NCI-H2081 treated with DMSO at 0.1 percent for 48 hours (cell line): Measurements from ENCODE around the gene TMEM109.
"Not testable (repeated sequence)": the region's sequence is repeated elsewhere in the genome, so short reads cannot be mapped to it uniquely, and the experiment has no call there.

ENCODE experiments used
- DNase-seq: peaks from one replicate; lab custom pipeline; 2025; lab: John Stamatoyannopoulos, UW

TMEM109 gene

DNA sequence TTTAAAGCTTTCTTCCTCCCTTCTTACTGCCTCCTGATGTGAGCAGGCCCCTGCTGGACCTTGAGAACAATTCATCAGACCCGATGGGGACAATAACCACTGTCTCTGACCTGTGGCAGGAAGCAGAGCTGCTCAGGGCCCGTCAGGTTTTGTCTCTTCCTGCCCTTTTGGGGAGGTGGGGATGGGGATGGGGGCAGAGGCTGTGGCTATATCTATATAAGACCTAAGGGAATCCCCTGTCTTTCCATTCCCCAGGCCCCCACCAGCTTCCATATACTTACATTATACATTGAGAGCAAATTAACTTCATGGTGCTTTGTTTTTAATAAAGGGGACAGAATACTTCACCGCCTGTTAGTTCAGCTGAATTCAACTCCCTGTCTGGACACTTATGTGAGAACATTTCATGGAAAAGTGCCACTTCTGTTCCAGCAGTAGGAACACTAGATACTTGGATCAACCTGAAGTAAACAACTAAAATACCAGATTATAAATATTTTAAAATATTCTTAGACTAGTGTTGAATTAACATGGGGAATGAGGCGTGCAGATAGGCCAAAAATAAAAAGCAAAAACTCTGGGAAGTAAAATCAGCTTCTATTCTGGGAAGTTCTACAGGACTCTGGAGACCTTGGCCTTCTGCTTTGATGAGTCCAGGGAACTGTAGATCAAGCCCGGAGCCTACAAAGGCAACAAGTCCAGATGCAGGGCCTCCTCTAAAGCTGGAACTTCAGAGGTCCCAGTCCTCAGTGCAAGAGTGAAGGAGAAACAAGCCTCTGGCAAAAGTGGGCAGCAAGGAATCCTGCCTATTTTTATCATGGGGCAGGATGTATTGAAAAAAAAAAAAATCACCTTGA is 35.5 kb upstream of the TMEM109 start:
- no peak for DNase-seq

- DNase-seq = no peak
Observed at GRCh38 chr11:60879104-60879503, 34.9 kb upstream of the TMEM109 start.

DNA sequence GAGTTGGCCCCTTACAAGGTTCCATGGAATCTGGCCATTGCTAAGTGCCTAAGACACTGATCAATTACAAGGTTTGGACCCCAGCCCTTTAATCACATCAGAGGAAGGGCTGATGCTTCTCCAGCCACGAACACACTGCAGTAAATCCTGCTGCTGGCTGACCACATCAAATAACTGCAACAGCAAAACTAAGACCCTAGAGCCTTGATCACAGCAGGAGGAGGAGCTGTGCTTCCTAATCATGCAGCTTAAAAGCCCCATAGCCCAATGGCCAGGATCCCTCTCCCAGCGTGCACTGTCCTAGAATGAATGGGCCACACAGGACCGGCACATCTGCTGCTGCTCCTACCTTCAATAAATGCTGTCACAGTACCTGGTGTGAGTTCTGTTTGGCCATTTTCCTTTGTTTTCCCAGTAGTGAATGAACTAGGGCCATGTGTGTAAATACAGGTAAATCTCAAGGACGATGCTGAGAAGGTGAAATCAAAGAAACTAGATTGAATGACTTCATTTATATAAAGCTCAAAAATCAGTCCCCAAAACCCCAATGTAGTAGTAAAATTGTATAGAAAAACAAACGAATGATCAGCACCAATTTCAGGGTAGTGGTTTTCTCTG is 33.9 kb upstream of the TMEM109 start:
- no peak for DNase-seq

DNA sequence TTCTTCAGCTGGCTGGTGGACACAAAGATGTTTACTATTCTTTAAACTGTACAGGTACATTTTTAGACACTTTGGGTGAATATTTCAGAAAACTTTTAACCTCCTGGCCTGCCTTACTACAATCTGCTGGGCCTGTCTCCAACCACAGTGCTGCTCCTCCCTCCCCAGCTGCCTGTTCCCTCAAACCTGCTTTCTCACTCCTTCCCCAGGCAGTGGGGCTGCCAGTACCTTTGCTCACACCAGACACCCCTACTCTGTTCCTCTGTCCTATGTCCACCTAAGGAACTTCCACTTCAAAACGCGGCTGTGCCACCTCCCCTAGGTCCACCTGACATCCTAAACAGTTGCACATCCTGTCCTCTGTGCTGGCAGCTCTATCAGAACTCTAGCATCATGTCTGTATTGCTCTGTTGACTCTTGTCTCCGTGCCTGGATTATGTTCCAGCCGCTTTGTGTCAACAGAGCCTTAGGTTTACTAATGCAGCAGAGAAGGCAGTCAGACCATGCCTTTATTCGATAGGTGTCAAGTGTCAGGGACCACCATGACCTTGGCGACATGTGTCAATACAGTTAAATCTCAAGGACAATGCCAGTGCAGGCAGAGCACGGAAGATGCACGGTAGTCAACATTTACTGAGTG is 33.2 kb upstream of the TMEM109 start:
- no peak for DNase-seq

- peak; percentile 60 for DNase-seq
Observed at GRCh38 chr11:60887556-60887955, 26.4 kb upstream of the TMEM109 start.

DNA sequence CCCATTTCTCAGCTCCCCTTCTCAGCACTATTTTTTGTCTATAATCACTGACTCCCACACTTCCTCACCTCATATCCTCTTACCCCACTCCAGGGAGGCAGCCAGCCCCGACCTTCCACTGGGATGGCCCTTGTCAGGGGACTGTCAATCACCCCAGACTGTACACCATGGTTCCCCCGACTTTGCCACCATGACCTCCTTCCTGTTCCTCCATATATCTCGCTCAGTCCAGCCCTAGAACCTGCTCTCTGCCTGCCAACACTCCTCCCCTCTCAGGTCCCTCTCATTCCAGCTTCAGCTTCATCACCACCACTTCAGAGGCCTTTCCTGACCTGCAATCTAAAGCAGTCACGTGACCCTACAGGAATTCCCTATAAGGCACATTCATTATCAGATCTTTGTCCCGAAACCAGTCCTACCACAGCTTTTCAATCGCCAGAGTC is 24.1 kb upstream of the TMEM109 start:
- no peak for DNase-seq

- DNase-seq = no peak
Observed at GRCh38 chr11:60890696-60891095, 23.3 kb upstream of the TMEM109 start.

- no peak for DNase-seq
Observed at GRCh38 chr11:60891103-60891741, 22.7 kb upstream of the TMEM109 start.

DNA sequence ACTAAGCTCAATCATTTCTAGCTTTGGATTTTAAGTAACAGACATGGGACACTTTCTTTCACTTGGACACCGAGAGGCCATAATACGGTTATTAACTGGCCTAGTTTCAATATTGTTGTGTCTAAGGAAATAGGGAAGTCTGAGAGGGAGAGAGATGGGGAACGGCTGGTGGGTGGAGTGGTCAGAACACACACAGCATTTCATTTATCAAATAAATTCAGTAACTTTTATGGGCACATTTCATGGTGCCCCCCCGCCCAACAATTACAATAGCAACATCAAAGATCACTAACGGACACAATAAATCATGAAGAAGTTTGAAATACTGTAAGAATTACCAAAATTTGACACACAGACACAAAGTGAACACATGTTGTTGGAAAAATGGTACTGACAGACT is 18.3 kb upstream of the TMEM109 start:
- DNase-seq = no peak

GRCh38 chr11:60897496-60897895 is 16.5 kb upstream of the TMEM109 start:
- DNase-seq = no peak

- DNase-seq = no peak
Observed at GRCh38 chr11:60899046-60899936, 14.7 kb upstream of the TMEM109 start.

DNA sequence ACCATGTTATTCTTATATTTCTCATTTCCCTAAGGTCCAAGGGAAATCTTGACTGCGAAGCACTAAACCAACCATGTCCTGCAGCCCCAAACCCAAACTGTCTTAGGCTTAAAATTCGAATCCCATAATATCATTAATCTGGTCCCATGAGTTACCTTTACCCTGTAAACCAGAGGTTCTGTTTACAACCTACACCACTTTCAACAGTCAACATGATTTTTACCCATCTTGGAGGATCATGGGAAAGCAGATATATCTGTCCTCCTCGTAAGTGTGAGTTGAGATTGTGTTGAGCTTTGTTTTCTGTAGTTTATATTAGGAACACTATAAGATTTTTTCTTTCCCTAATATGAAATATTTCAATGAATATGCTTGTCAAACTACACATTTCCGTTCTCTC is 14.0 kb upstream of the TMEM109 start:
- no peak for DNase-seq

DNA sequence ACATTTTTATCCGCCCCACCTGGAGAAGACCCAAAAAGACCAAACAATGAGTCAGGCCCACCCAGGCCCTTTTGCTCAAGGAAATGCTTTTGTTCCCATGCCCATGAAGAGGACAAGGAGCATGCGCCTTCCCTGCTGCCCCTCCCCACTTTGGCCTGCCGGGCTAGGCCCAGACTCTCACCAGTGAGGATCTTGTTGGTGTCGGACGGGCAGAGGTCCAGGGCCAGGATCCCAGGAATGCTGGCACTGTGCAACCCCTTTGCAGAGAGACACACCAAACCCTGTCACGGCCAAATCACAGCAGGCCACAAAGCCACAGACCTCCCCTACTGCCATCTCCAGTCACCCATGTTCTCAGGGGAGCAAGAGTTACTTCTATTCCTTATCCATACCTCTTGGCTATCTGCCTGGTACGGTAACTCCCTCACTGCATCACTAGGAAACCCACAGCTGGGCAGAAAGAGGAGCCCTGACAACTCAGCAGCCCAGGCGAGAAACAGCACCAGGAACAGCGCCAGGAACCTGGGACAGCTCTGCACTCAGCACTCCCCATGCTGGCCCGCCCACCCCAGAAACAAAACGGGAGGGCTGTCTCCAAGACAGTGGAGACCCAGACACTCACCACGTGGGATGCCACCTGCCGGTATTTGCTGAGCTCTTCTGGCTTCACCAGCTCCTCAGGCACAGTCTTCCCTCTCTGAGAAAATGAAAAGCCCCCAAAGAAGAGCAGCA is 13.1 kb upstream of the TMEM109 start:
- DNase-seq = no peak

DNA sequence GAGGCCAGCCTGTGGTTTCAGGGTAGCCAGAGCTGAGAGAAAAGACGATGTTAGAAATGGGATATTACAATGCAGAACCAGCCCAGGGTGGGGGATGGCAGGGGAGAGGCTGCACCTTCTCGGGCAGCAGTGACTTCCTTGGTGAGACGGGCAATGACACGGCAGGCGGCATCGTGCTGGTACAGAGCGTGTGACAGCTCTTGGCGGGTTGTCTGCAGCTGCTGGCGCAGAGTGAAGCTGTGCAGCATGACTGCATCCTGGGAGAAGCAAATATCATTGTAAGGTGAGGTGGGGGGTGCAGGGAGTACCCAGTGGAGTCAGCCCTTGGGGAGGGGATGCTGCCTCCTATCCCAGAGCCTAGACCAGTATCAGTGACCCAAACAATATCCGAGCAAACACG is 11.3 kb upstream of the TMEM109 start:
- no peak for DNase-seq

- DNase-seq = no peak
Observed at GRCh38 chr11:60905047-60905446, 8.9 kb upstream of the TMEM109 start.

DNA sequence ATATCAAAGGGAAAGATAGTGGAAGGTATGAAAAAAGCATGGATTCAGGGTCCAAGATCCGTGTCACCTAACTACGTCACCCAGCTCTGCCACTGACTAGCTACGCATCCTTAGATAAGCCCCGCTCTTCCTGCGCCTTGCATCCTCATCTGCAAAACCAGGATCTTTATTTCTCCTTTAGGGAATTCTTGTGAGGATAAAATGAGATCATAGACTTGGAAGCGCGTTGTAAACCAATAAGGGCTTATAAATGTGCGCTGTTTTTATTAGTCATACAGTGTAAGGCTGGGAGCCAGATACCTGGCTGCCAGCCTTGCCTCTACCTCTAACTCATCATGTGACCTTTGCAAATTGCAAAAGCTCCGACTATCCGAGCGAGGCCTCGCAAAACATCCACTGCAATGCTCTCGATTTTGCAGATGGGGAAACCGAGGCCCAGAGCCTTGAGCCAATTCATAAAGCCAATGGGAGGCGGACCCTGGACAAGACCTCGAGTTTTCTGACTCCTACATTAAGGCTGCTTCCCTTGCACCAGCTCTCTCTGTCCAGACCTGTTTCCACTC is 8.3 kb upstream of the TMEM109 start:
- no peak for DNase-seq

GRCh38 chr11:60906132-60906972 is 7.6 kb upstream of the TMEM109 start, which contains the start of gene PRPF19:
Gene PRPF19, minus strand, starts transcription at chr11:60906585. Its CDS starts 203 bp downstream, at chr11:60906382.
- DNase-seq = peak; percentile 93

DNA sequence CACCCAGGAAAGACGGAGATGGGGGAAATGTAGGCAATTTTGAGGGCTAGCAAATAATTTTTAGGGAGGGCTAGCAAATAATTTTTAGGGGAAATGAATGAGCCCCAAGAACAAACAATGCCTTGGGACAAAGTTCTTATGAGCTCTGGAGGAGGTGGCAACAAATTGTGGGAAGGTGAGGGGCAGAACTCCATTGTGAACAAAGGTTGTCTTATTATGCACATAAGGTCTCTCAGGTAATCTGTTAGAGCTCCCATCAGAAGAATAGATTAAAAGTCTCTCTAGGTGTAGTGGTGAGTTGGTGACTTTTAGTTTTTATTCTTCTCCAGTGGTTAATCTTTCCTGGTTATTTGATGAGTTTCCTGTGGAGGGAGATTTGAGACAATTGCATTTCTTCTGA is 5.2 kb upstream of the TMEM109 start:
- no peak for DNase-seq

- DNase-seq = not testable (repeated sequence)
Observed at GRCh38 chr11:60909680-60910280, 4.2 kb upstream of the TMEM109 start.
